HEK293 (cell line): ENCODE results near the gene ANKRD65.

ENCODE experiments used
- BCL11A ChIP-seq: fragments of 450-650 bp; formaldehyde crosslinking; IDR thresholded peaks from 2 replicates; pipeline ENCODE4 v1.5.1; 2016; ENCODE audit warnings: low read depth, missing biosample characterization, missing genetic modification characterization
- FEZF1 ChIP-seq: fragments of 450-650 bp; formaldehyde crosslinking; IDR thresholded peaks from 2 replicates; pipeline ENCODE4 v1.5.1; 2016; ENCODE audit warnings: missing biosample characterization, missing genetic modification characterization
- GLIS1 ChIP-seq: fragments of 450-650 bp; formaldehyde crosslinking; IDR thresholded peaks from 2 replicates; pipeline ENCODE4 v1.5.1; 2016; ENCODE audit warnings: missing biosample characterization, missing genetic modification characterization
- SP2 ChIP-seq: fragments of 450-650 bp; formaldehyde crosslinking; IDR thresholded peaks from 2 replicates; pipeline ENCODE4 v1.5.1; 2016; ENCODE audit warnings: missing biosample characterization, missing genetic modification characterization
- TCF7L2 ChIP-seq: IDR thresholded peaks from 2 replicates; pipeline ENCODE4 v1.6.1; 2011; ENCODE audit warnings: low read depth, mild to moderate bottlenecking, inconsistent platforms, low read length, moderate library complexity, borderline replicate concordance
- YY2 ChIP-seq: fragments of 450-650 bp; formaldehyde crosslinking; IDR thresholded peaks from 2 replicates; pipeline ENCODE4 v1.5.1; 2016; ENCODE audit warnings: missing biosample characterization, missing genetic modification characterization
- ZBTB20 ChIP-seq: fragments of 450-650 bp; formaldehyde crosslinking; IDR thresholded peaks from 2 replicates; pipeline ENCODE4 v1.5.1; 2016; ENCODE audit warnings: missing biosample characterization, missing genetic modification characterization
- ZNF132 ChIP-seq: fragments of 450-650 bp; formaldehyde crosslinking; IDR thresholded peaks from 2 replicates; pipeline ENCODE4 v1.5.1; 2017; ENCODE audit warnings: missing biosample characterization, missing genetic modification characterization, borderline replicate concordance
- ZNF140 ChIP-seq: fragments of 450-650 bp; formaldehyde crosslinking; IDR thresholded peaks from 2 replicates; pipeline ENCODE4 v1.5.1; 2016; ENCODE audit warnings: missing biosample characterization, missing genetic modification characterization
- ZNF157 ChIP-seq: fragments of 450-650 bp; formaldehyde crosslinking; IDR thresholded peaks from 2 replicates; pipeline ENCODE4 v1.5.1; 2016; ENCODE audit warnings: missing biosample characterization, missing genetic modification characterization
- ZNF174 ChIP-seq: fragments of 450-650 bp; formaldehyde crosslinking; IDR thresholded peaks from 2 replicates; pipeline ENCODE4 v1.5.0; 2017; ENCODE audit warnings: missing biosample characterization, mild to moderate bottlenecking, missing genetic modification characterization
- ZNF184 ChIP-seq: fragments of 450-650 bp; IDR thresholded peaks from 2 replicates; pipeline ENCODE4 v1.5.1; 2018; ENCODE audit warnings: missing biosample characterization, mild to moderate bottlenecking, missing genetic modification characterization
- ZNF2 ChIP-seq: fragments of 450-650 bp; formaldehyde crosslinking; IDR thresholded peaks from 2 replicates; pipeline ENCODE4 v1.5.1; 2016; ENCODE audit warnings: missing biosample characterization, missing genetic modification characterization
- ZNF211 ChIP-seq: fragments of 450-650 bp; formaldehyde crosslinking; IDR thresholded peaks from 2 replicates; pipeline ENCODE4 v1.5.1; 2016; ENCODE audit warnings: low read depth, missing biosample characterization, missing genetic modification characterization
- ZNF24 ChIP-seq: fragments of 450-650 bp; formaldehyde crosslinking; IDR thresholded peaks from 2 replicates; pipeline ENCODE4 v1.5.1; 2016; ENCODE audit warnings: missing biosample characterization, missing genetic modification characterization
- ZNF366 ChIP-seq: fragments of 450-650 bp; formaldehyde crosslinking; conservative IDR thresholded peaks from 2 replicates; pipeline ENCODE4 v1.5.1; 2016; ENCODE audit warnings: missing biosample characterization, missing genetic modification characterization
- ZNF37A ChIP-seq: fragments of 450-650 bp; IDR thresholded peaks from 2 replicates; pipeline ENCODE4 v1.5.1; 2018; ENCODE audit warnings: missing biosample characterization, missing genetic modification characterization
- ZNF549 ChIP-seq: fragments of 450-650 bp; IDR thresholded peaks from 2 replicates; pipeline ENCODE4 v1.5.1; 2018; ENCODE audit warnings: missing biosample characterization, missing genetic modification characterization, mild to moderate bottlenecking, inconsistent platforms, moderate library complexity
- ZNF660 ChIP-seq: fragments of 450-650 bp; IDR thresholded peaks from 2 replicates; pipeline ENCODE4 v1.5.1; 2018; ENCODE audit warnings: missing biosample characterization, mild to moderate bottlenecking, missing genetic modification characterization
- ZNF670 ChIP-seq: fragments of 450-650 bp; formaldehyde crosslinking; IDR thresholded peaks from 2 replicates; pipeline ENCODE4 v1.5.1; 2016; ENCODE audit warnings: missing biosample characterization, missing genetic modification characterization, low read depth
- ZNF677 ChIP-seq: fragments of 450-650 bp; IDR thresholded peaks from 2 replicates; pipeline ENCODE4 v1.5.0; 2018; ENCODE audit warnings: missing biosample characterization, mild to moderate bottlenecking, missing genetic modification characterization, moderate library complexity
- ZNF707 ChIP-seq: fragments of 450-650 bp; formaldehyde crosslinking; IDR thresholded peaks from 2 replicates; pipeline ENCODE4 v1.5.1; 2016; ENCODE audit warnings: missing biosample characterization, missing genetic modification characterization
- ZNF830 ChIP-seq: fragments of 450-650 bp; IDR thresholded peaks from 2 replicates; pipeline ENCODE4 v1.5.0; 2018; ENCODE audit warnings: missing biosample characterization, missing genetic modification characterization, low read depth, mild to moderate bottlenecking, moderate library complexity
- ZSCAN16 ChIP-seq: fragments of 450-650 bp; formaldehyde crosslinking; IDR thresholded peaks from 2 replicates; pipeline ENCODE4 v1.5.1; 2016; ENCODE audit warnings: missing biosample characterization, missing genetic modification characterization
- ZSCAN23 ChIP-seq: fragments of 450-650 bp; formaldehyde crosslinking; IDR thresholded peaks from 2 replicates; pipeline ENCODE4 v1.5.1; 2016; ENCODE audit warnings: missing biosample characterization, missing genetic modification characterization
- TF ChIP-seq, protein P1 (sequence below): fragments of 450-650 bp; formaldehyde crosslinking; IDR thresholded peaks from 2 replicates; pipeline ENCODE4 v1.5.1; 2016; ENCODE audit warnings: missing biosample characterization, missing genetic modification characterization
- TF ChIP-seq, protein P2 (sequence below): IDR thresholded peaks from 2 replicates; pipeline ENCODE4 v1.6.1; 2011; ENCODE audit warnings: mild to moderate bottlenecking, low read depth, low read length, borderline replicate concordance
- TF ChIP-seq, protein P3 (sequence below): fragments of 450-650 bp; IDR thresholded peaks from 2 replicates; pipeline ENCODE4 v1.5.1; 2018; ENCODE audit warnings: missing biosample characterization, mild to moderate bottlenecking, missing genetic modification characterization
- TF ChIP-seq, protein P4 (sequence below): fragments of 450-650 bp; formaldehyde crosslinking; IDR thresholded peaks from 2 replicates; pipeline ENCODE4 v1.5.1; 2016; ENCODE audit warnings: missing biosample characterization, missing genetic modification characterization
- TF ChIP-seq, protein P5 (sequence below): fragments of 450-650 bp; formaldehyde crosslinking; IDR thresholded peaks from 2 replicates; pipeline ENCODE4 v1.5.1; 2017; ENCODE audit warnings: missing biosample characterization, missing genetic modification characterization
- TF ChIP-seq, protein P6 (sequence below): fragments of 450-650 bp; formaldehyde crosslinking; IDR thresholded peaks from 2 replicates; pipeline ENCODE4 v1.5.1; 2017; ENCODE audit warnings: missing biosample characterization, missing genetic modification characterization

The ANKRD65 gene

DNA sequence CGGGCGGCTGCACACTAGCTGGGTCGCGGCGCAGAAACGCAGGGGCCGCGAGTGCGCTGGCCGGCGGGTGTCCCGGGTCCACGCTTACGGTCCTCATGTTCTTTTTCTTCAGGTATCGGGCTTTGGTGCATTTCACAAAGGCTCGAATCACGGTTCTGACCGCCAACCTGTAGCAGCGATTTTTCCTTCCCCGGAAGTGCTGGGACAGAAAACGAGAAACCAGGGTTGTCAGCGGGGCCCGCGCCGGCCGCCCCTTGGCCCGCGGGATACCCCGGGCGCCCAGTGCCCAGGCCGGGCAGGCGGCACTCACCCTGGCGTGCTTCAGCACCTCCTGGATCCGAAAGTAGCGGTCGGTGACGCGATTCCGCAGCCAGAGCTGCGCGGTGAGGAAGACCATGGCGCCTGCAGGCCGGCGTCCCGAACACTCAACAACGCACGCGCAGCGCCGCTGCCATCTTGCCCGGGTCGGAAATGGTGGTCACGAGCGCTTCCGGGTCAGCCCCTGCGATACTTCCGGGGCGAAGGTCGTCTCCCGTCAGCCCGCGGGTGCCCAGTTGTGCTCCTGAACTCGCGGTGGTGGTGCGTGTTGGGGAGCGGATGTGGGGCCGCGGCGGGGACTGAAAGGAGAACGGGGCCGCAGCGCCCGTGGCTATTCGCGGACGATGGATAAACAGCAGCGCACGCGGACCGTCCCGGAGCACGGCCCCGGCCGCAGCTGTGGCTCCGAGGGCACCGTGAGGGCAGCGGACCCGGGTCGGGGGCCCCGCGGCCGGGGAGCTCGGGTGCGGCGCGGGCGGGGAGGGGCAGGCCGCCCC is 14.0 kb downstream of the ANKRD65 start, which contains the start of gene MRPL20 (continued):
- TF ChIP-seq ZNF174 (tag by site-specific recombination) (no peak), ZNF549 (no peak), BCL11A (tag by site-specific recombination) (0 out of 2 replicates have a peak, but pooled peaks have one; percentile 54), YY2 (tag by site-specific recombination) (peak; percentile 99), ZNF24 (tag by site-specific recombination) (no peak; the same call in 1 of the 2 replicates), ZNF157 (tag by site-specific recombination) (no peak), ZNF211 (tag by site-specific recombination) (no peak), ZNF2 (peak; percentile 82; the same call in 1 of the 2 replicates), ZNF830 (tag by site-specific recombination) (no peak), GLIS1 (tag by site-specific recombination) (peak; percentile 28; the same call in 1 of the 2 replicates), ZSCAN16 (tag by site-specific recombination) (no peak), ZNF677 (no peak), FEZF1 (no peak), ZNF660 (0 out of 2 replicates have a peak, but pooled peaks have one; percentile 14), ZNF37A (tag by site-specific recombination) (no peak), SP2 (peak; percentile 90), ZNF140 (tag by site-specific recombination) (no peak), ZSCAN23 (no peak), ZNF132 (tag by site-specific recombination) (no peak), ZNF184 (no peak), ZNF366 (tag by site-specific recombination) (no peak), ZBTB20 (tag by site-specific recombination) (peak; percentile 66), TCF7L2 (no peak), ZNF707 (no peak), ZNF670 (tag by site-specific recombination) (no peak)
- TF ChIP-seq, protein P1, sequence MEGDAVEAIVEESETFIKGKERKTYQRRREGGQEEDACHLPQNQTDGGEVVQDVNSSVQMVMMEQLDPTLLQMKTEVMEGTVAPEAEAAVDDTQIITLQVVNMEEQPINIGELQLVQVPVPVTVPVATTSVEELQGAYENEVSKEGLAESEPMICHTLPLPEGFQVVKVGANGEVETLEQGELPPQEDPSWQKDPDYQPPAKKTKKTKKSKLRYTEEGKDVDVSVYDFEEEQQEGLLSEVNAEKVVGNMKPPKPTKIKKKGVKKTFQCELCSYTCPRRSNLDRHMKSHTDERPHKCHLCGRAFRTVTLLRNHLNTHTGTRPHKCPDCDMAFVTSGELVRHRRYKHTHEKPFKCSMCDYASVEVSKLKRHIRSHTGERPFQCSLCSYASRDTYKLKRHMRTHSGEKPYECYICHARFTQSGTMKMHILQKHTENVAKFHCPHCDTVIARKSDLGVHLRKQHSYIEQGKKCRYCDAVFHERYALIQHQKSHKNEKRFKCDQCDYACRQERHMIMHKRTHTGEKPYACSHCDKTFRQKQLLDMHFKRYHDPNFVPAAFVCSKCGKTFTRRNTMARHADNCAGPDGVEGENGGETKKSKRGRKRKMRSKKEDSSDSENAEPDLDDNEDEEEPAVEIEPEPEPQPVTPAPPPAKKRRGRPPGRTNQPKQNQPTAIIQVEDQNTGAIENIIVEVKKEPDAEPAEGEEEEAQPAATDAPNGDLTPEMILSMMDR (tag by site-specific recombination) = no peak
- TF ChIP-seq, protein P2, sequence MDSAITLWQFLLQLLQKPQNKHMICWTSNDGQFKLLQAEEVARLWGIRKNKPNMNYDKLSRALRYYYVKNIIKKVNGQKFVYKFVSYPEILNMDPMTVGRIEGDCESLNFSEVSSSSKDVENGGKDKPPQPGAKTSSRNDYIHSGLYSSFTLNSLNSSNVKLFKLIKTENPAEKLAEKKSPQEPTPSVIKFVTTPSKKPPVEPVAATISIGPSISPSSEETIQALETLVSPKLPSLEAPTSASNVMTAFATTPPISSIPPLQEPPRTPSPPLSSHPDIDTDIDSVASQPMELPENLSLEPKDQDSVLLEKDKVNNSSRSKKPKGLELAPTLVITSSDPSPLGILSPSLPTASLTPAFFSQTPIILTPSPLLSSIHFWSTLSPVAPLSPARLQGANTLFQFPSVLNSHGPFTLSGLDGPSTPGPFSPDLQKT = peak; percentile 83; the same call in 1 of the 2 replicates
- TF ChIP-seq, protein P3, sequence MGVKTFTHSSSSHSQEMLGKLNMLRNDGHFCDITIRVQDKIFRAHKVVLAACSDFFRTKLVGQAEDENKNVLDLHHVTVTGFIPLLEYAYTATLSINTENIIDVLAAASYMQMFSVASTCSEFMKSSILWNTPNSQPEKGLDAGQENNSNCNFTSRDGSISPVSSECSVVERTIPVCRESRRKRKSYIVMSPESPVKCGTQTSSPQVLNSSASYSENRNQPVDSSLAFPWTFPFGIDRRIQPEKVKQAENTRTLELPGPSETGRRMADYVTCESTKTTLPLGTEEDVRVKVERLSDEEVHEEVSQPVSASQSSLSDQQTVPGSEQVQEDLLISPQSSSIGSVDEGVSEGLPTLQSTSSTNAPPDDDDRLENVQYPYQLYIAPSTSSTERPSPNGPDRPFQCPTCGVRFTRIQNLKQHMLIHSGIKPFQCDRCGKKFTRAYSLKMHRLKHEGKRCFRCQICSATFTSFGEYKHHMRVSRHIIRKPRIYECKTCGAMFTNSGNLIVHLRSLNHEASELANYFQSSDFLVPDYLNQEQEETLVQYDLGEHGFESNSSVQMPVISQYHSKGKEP (tag by site-specific recombination) = no peak
- TF ChIP-seq, protein P4, sequence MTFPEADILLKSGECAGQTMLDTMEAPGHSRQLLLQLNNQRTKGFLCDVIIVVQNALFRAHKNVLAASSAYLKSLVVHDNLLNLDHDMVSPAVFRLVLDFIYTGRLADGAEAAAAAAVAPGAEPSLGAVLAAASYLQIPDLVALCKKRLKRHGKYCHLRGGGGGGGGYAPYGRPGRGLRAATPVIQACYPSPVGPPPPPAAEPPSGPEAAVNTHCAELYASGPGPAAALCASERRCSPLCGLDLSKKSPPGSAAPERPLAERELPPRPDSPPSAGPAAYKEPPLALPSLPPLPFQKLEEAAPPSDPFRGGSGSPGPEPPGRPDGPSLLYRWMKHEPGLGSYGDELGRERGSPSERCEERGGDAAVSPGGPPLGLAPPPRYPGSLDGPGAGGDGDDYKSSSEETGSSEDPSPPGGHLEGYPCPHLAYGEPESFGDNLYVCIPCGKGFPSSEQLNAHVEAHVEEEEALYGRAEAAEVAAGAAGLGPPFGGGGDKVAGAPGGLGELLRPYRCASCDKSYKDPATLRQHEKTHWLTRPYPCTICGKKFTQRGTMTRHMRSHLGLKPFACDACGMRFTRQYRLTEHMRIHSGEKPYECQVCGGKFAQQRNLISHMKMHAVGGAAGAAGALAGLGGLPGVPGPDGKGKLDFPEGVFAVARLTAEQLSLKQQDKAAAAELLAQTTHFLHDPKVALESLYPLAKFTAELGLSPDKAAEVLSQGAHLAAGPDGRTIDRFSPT = no peak
- TF ChIP-seq, protein P5, sequence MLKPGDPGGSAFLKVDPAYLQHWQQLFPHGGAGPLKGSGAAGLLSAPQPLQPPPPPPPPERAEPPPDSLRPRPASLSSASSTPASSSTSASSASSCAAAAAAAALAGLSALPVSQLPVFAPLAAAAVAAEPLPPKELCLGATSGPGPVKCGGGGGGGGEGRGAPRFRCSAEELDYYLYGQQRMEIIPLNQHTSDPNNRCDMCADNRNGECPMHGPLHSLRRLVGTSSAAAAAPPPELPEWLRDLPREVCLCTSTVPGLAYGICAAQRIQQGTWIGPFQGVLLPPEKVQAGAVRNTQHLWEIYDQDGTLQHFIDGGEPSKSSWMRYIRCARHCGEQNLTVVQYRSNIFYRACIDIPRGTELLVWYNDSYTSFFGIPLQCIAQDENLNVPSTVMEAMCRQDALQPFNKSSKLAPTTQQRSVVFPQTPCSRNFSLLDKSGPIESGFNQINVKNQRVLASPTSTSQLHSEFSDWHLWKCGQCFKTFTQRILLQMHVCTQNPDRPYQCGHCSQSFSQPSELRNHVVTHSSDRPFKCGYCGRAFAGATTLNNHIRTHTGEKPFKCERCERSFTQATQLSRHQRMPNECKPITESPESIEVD (tag by site-specific recombination) = no peak
- TF ChIP-seq, protein P6, sequence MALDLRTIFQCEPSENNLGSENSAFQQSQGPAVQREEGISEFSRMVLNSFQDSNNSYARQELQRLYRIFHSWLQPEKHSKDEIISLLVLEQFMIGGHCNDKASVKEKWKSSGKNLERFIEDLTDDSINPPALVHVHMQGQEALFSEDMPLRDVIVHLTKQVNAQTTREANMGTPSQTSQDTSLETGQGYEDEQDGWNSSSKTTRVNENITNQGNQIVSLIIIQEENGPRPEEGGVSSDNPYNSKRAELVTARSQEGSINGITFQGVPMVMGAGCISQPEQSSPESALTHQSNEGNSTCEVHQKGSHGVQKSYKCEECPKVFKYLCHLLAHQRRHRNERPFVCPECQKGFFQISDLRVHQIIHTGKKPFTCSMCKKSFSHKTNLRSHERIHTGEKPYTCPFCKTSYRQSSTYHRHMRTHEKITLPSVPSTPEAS (tag by site-specific recombination) = peak; percentile 15; the same call in 1 of the 2 replicates
